Naive thymus-derived CD4-positive, alpha-beta T cell (primary cell): ENCODE results near the gene CRELD2. TPM values are rescaled to one million over a fixed set of nuclear protein-coding genes. Genes with fewer than 3 reads are reported as not detected.

ENCODE experiments used
- ATAC-seq: fragments of 150-1000 bp; cut with Tn5 transposase; 2 replicates; pipeline ENCODE4 v1.10.0; 2021; ENCODE audit warnings: mild to moderate bottlenecking, moderate library complexity
- CTCF ChIA-PET: fragments of 350-600 bp; sonication (Branson Sonifier 250); formaldehyde crosslinking; loops from one replicate; lab custom pipeline; 2021; ENCODE audit warnings: antibody characterized with exemption; lab: Charles Lee
- POLR2A ChIA-PET: fragments of 350-600 bp; sonication (Branson Sonifier 250); formaldehyde crosslinking; loops from one replicate; lab custom pipeline; 2021; ENCODE audit warnings: antibody characterized with exemption, inconsistent platforms; lab: Charles Lee
- DNase-seq, 9 donors: peaks; one replicate each; pipeline versions ENCODE4 v3.0.0 to v3.0.0-alpha.2; 2020 to 2022; ENCODE audit warnings: mixed read lengths in 1 of 9
- H3K27ac ChIP-seq: one replicate; pipeline ENCODE4 v1.7.0; 2013; ENCODE audit warnings: mild to moderate bottlenecking, low read depth, low read length, moderate library complexity
- H3K27me3 ChIP-seq, 2 donors: one replicate each; pipeline ENCODE4 v1.7.0; 2013; ENCODE audit warnings: low read length in 2 of 2, mild to moderate bottlenecking in 2 of 2, moderate library complexity in 2 of 2; ENCODE audit not compliant: control insufficient read depth in 2 of 2, insufficient read depth in 2 of 2
- H3K36me3 ChIP-seq, 3 experiments: 1 replicate in 2 of 3; 2 replicates in 1 of 3; pipeline ENCODE4 v1.7.0; 2013; ENCODE audit warnings: low read length in 3 of 3, mild to moderate bottlenecking in 3 of 3, moderate library complexity in 1 of 3; ENCODE audit not compliant: insufficient read depth in 3 of 3, control insufficient read depth in 2 of 3
- H3K4me1 ChIP-seq, 2 donors: one replicate each; pipeline ENCODE4 v1.7.0; 2013; ENCODE audit warnings: low read length in 2 of 2, mild to moderate bottlenecking in 2 of 2, moderate library complexity in 1 of 2; ENCODE audit not compliant: control insufficient read depth in 2 of 2, insufficient read depth in 2 of 2
- H3K4me3 ChIP-seq: 2 replicates; pipeline ENCODE4 v1.7.0; 2013; ENCODE audit warnings: mild to moderate bottlenecking, low read length
- H3K9me3 ChIP-seq, 3 experiments: 1 replicate in 2 of 3; 2 replicates in 1 of 3; pipeline ENCODE4 v1.7.0; 2013; ENCODE audit warnings: low read length in 3 of 3; ENCODE audit not compliant: control insufficient read depth in 2 of 3
- H3K27ac Mint-ChIP-seq, 9 donors: one replicate each; pipeline ENCODE4 v1.8.0; 2020 to 2022; ENCODE audit warnings: mixed read lengths in 9 of 9, mild to moderate bottlenecking in 8 of 9, moderate library complexity in 5 of 9, inconsistent platforms in 2 of 9
- H3K27me3 Mint-ChIP-seq, 5 donors: one replicate each; pipeline ENCODE4 v1.8.0; 2021 to 2022; ENCODE audit warnings: mixed read lengths in 5 of 5, mild to moderate bottlenecking in 1 of 5
- H3K36me3 Mint-ChIP-seq, 5 donors: one replicate each; pipeline ENCODE4 v1.8.0; 2020 to 2022; ENCODE audit warnings: mixed read lengths in 5 of 5, mild to moderate bottlenecking in 3 of 5, inconsistent platforms in 1 of 5
- H3K4me1 Mint-ChIP-seq, 7 donors: one replicate each; pipeline ENCODE4 v1.8.0; 2020 to 2022; ENCODE audit warnings: mixed read lengths in 7 of 7, mild to moderate bottlenecking in 3 of 7, inconsistent platforms in 1 of 7
- H3K4me3 Mint-ChIP-seq, 10 donors: one replicate each; pipeline ENCODE4 v1.8.0; 2020 to 2022; ENCODE audit warnings: mild to moderate bottlenecking in 10 of 10, mixed read lengths in 10 of 10, moderate library complexity in 6 of 10, inconsistent platforms in 2 of 10
- H3K9me3 Mint-ChIP-seq, 11 donors: one replicate each; pipeline ENCODE4 v1.8.0; 2020 to 2022; ENCODE audit warnings: mixed read lengths in 11 of 11, mild to moderate bottlenecking in 4 of 11, inconsistent platforms in 1 of 11, moderate library complexity in 1 of 11
- intact Hi-C, 2 donors: fragments of 100-400 bp; cut with micrococcal nuclease; formaldehyde crosslinking; loops; one replicate each; pipeline ENCODE4 v1.15.1; 2023
- polyA plus RNA-seq, 2 donors: library from polyadenylated mRNA; unstranded; fragments of 300-500 nt; fragmentation: Illumina TruSeq; gene quantifications; one replicate each; pipeline ENCODE4 v1.2.3, GENCODE V29; 2021
- total RNA-seq, 6 experiments: library from RNA in 5 of 6; stranded (reverse) in 5 of 6; gene quantifications; 1 replicate in 5 of 6; 2 replicates in 1 of 6; pipeline ENCODE4 v1.2.3 and lab custom pipeline; 2021 to 2026

The CRELD2 gene
- total and polyA plus RNA-seq, 7 experiments from 2014 or later = 19.7 to 80.9 (median 30.7) TPM

DNA sequence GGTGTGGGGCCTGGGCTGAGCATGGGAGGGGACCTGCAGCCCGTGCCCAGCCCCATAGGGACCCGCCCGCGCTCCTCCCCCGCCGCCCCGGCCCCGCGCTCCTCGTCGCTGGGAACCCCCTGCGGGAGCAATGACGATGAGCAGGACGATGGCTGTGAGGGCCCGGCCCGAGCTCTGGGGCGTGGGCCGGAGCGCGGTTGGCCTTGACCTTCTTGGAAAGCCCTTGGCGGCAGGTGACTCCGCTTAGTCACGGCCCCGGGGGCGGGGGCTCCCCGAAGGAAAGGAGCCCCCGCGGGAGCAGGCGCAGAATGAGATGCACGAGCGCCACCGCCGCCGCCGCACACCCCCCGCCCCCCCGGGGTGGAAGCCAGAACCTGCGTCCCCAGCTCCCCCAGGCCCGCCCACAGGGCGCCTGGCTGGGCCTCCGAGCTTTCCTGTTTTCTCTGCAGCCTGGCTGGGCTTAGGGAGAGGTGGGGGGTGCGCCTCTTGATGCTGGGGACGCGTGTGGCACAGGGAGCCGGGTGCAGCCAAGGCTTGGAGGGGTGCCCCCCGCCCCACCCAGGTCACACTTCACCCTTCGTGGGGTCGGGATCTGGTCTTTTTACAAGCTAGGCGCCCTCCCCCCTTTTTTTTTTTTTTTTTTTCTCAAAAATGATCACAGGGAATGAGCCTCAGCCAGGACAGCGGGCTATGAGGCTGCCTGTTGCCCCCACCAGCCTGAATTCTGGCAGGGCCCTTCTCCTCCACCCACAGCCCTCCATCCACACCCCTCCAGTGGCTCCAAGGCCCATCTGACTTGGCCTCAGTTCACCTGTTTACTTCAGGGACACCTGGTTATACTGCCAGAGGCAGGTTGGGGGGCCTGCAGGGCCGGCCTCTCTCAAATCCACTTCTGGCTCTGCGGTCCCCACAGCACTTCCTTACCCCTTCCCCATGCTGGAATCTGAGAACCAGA lies 17.9 kb downstream of the CRELD2 start:
- POLR2A ChIA-PET = interaction anchor here (0.6 to 3.7 kb wide), 14 partner anchors 9 to 685 kb away, joined by 3 to 48 read pairs (median 4); partner anchors contain the start of gene PIM3
- no peaks in the 10 kb centered on the region for H3K36me3 ChIP-seq
- peak overlapping the region; percentile 99 for H3K27ac ChIP-seq
- Mint-ChIP-seq H3K4me3 (peak overlapping the region; percentile 56 to 76 (median 73)), H3K36me3 (peaks cover 0 to 5% (median 0%) of the 10 kb centered on the region in 5 donors), H3K27ac (peak overlapping the region; percentile 78 to 94 (median 91)), H3K27me3 (no peaks in the 10 kb centered on the region), H3K4me1 (peaks cover 6 to 31% (median 23%) of the 10 kb centered on the region in 7 donors), H3K9me3 (peaks cover 0 to 9% (median 0%) of the 10 kb centered on the region in 11 donors)
- peak overlapping the region; percentile 41 for H3K4me3 ChIP-seq
- no peaks in the 10 kb centered on the region for H3K9me3 ChIP-seq
- intact Hi-C loops = loop anchor here (1.0 to 2.0 kb wide), 6 partner anchors 9 to 83 kb away; partner anchors contain the start of genes ALG12 (in 2 of the 2), CRELD2 (in 2 of the 2), PIM3 (in 2 of the 2) and ZBED4 (in 1 of the 2)
- H3K4me1 ChIP-seq = peaks cover 12 to 18% of the 10 kb centered on the region in 2 donors
- DNase-seq (peak; percentile 85 to 98 (median 91)), ATAC-seq (peak; percentile 84)
- CTCF ChIA-PET = interaction anchor here (1.2 to 1.4 kb wide), 3 partner anchors 20 to 169 kb away, joined by 3 read pairs; no protein-coding TSS in a partner anchor
- H3K27me3 ChIP-seq = no peaks in the 10 kb centered on the region

DNA sequence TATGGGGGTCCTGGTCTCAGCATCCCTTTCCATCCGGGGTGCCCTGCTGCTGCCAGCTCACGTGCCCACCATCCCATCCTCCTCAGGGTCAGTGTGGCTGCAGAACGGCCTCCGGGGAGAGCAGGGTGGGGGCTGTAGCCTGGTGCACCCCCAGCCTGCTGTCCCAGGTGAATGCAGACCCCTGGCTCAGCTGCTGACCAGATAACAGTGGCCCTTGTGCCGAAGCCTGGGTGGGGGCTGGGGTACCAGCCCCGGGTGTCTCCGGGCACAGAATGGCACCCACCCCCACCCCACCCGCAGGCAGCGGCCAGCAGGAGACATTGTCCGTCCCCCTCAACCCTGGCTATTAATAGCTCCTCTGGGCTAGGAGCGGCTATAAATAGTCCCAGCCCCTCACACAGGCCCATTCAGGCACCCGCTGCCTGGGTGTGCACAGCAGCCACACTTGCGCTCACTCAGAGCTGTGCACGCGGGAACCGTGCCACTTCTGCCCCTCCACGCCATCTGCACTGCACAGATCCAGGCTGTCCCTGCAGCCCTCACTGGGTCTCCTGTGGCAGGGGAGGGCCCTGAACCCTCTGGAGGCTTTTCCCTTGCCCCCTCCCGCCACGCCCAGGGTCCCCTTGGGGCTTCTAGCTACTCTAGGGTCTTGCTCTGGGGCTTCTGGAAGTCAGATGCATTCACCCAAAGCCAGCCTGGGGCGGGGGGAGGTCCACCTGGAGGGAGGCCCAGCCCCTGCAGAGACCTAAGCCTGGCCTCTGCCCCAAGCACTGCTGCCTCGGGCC lies 18.7 kb downstream of the CRELD2 start:
- Mint-ChIP-seq H3K4me3 (peak overlapping the region; percentile 48 to 76 (median 73)), H3K27me3 (no peaks in the 10 kb centered on the region), H3K9me3 (peaks cover 0 to 9% (median 0%) of the 10 kb centered on the region in 11 donors), H3K36me3 (peaks cover 0 to 5% (median 0%) of the 10 kb centered on the region in 5 donors), H3K27ac (peak overlapping the region; percentile 78 to 94 (median 91)), H3K4me1 (peaks cover 7 to 25% (median 17%) of the 10 kb centered on the region in 7 donors)
- H3K4me3 ChIP-seq = no peak overlapping the region
- ChIA-PET POLR2A (interaction anchor here (0.7 to 3.7 kb wide), 10 partner anchors 9 to 684 kb away, joined by 3 to 48 read pairs (median 4); partner anchors contain the start of gene PIM3), CTCF (interaction anchor here (1.0 to 1.4 kb wide), 4 partner anchors 9 to 170 kb away, joined by 3 read pairs; no protein-coding TSS in a partner anchor)
- ATAC-seq (no peak), DNase-seq (no peak)
- H3K9me3 ChIP-seq = no peaks in the 10 kb centered on the region
- H3K27me3 ChIP-seq = no peaks in the 10 kb centered on the region
- H3K36me3 ChIP-seq = no peaks in the 10 kb centered on the region
- peaks cover 10 to 12% of the 10 kb centered on the region in 2 donors for H3K4me1 ChIP-seq
- intact Hi-C loops = loop anchor here (1.0 to 2.0 kb wide), 6 partner anchors 8 to 84 kb away; partner anchors contain the start of genes ALG12 (in 2 of the 2), CRELD2 (in 2 of the 2), PIM3 (in 2 of the 2) and ZBED4 (in 1 of the 2)
- peak overlapping the region; percentile 99 for H3K27ac ChIP-seq

- CTCF ChIA-PET = interaction anchor here (1.0 kb wide), 1 partner anchor 10 kb away, joined by 3 read pairs; no protein-coding TSS in a partner anchor
- H3K4me1 Mint-ChIP-seq = peaks cover 6 to 22% (median 15%) of the 10 kb centered on the region in 7 donors
- ATAC-seq = no peak
Measured at GRCh38 chr22:49937758-49938564, 19.5 kb downstream of the CRELD2 start.

GRCh38 chr22:49938565-49939136 lies 20.2 kb downstream of the CRELD2 start:
- POLR2A ChIA-PET = interaction anchor here (1.1 to 3.7 kb wide), 3 partner anchors 18 to 29 kb away, joined by 3 to 48 read pairs (median 3); partner anchors contain the start of gene PIM3
- peaks cover 10 to 12% of the 10 kb centered on the region in 2 donors for H3K4me1 ChIP-seq
- peak overlapping the region in 7 of 9 donors; percentile 43 to 78 (median 62) for H3K27ac Mint-ChIP-seq
- H3K9me3 Mint-ChIP-seq = peaks cover 0 to 9% (median 0%) of the 10 kb centered on the region in 11 donors
- no peaks in the 10 kb centered on the region for H3K9me3 ChIP-seq
- H3K27ac ChIP-seq = no peak overlapping the region
- H3K27me3 Mint-ChIP-seq = no peaks in the 10 kb centered on the region
- H3K4me3 Mint-ChIP-seq = no peak overlapping the region
- CTCF ChIA-PET = no interaction called here
- H3K27me3 ChIP-seq = no peaks in the 10 kb centered on the region
- H3K36me3 Mint-ChIP-seq = peaks cover 0 to 3% (median 0%) of the 10 kb centered on the region in 5 donors
- intact Hi-C loops = no loop called here
- ATAC-seq (no peak), DNase-seq (no peak)
- H3K4me3 ChIP-seq = no peak overlapping the region
- H3K36me3 ChIP-seq = no peaks in the 10 kb centered on the region
- H3K4me1 Mint-ChIP-seq = peaks cover 0 to 16% (median 10%) of the 10 kb centered on the region in 7 donors

More at GRCh38 chr22:49937758-49938564, 19.5 kb downstream of the CRELD2 start:
- peaks cover 0 to 9% (median 0%) of the 10 kb centered on the region in 11 donors for H3K9me3 Mint-ChIP-seq
- Histone ChIP-seq H3K27ac (peak overlapping the region; percentile 99), H3K27me3 (no peaks in the 10 kb centered on the region), H3K36me3 (no peaks in the 10 kb centered on the region), H3K9me3 (no peaks in the 10 kb centered on the region), H3K4me3 (no peak overlapping the region), H3K4me1 (peaks cover 10 to 12% of the 10 kb centered on the region in 2 donors)
- H3K27ac Mint-ChIP-seq = peak overlapping the region in 8 of 9 donors; percentile 16 to 88 (median 79)
- peak overlapping the region in 3 of 10 donors; percentile 36 to 75 (median 48) for H3K4me3 Mint-ChIP-seq
- peaks cover 0 to 5% (median 0%) of the 10 kb centered on the region in 5 donors for H3K36me3 Mint-ChIP-seq
- no peak for DNase-seq
- no peaks in the 10 kb centered on the region for H3K27me3 Mint-ChIP-seq
- intact Hi-C loops = loop anchor here in 1 of 2 donors (2.0 kb wide), 2 partner anchors 19 to 33 kb away; partner anchors contain the start of genes ALG12 and CRELD2
- POLR2A ChIA-PET = interaction anchor here (1.1 to 3.7 kb wide), 4 partner anchors 15 to 55 kb away, joined by 3 to 48 read pairs (median 4); partner anchors contain the start of gene PIM3
